GM20000 (cell line): ENCODE measurements around the gene GSDME.

Experiments
- DNase-seq: peaks from one replicate; pipeline ENCODE4 v3.0.0; 2012; ENCODE audit warnings: low spot score
- CTCF ChIP-seq: IDR thresholded peaks from 2 replicates; pipeline ENCODE4 v1.5.1; 2012; ENCODE audit warnings: mild to moderate bottlenecking, control low read depth; ENCODE audit errors: extremely low read depth, missing control alignments

Gene GSDME

GRCh38 chr7:24705461-24705954 lies 51.8 kb downstream of the GSDME start:
- DNase-seq = no peak
- TF ChIP-seq CTCF = no peak

GRCh38 chr7:24704311-24704710 lies 53.0 kb downstream of the GSDME start:
- TF ChIP-seq CTCF = no peak

GRCh38 chr7:24703296-24703695 lies 54.0 kb downstream of the GSDME start:
- TF ChIP-seq CTCF = no peak
- DNase-seq = no peak

More at GRCh38 chr7:24704311-24704710, 53.0 kb downstream of the GSDME start:
- DNase-seq = no peak

GRCh38 chr7:24702755-24703154 lies 54.5 kb downstream of the GSDME start:
- DNase-seq = no peak

GRCh38 chr7:24701261-24702235 lies 55.7 kb downstream of the GSDME start:
- no peak for TF ChIP-seq CTCF
- DNase-seq = no peak

More at GRCh38 chr7:24702755-24703154, 54.5 kb downstream of the GSDME start:
- TF ChIP-seq CTCF = no peak

- no peak for DNase-seq
Measured at GRCh38 chr7:24700521-24701260, 56.6 kb downstream of the GSDME start.

More at GRCh38 chr7:24700521-24701260, 56.6 kb downstream of the GSDME start:
- no peak for TF ChIP-seq CTCF
